AG08396 (cell line): ENCODE data around the gene ABCB4.
"Not testable (repeated sequence)": the region's sequence is repeated elsewhere in the genome, so short reads cannot be mapped to it uniquely, and the experiment has no call there.

Source experiments
- DNase-seq: peaks from one replicate; pipeline ENCODE4 v3.0.0; 2012; ENCODE audit warnings: low spot score, mixed read lengths

ABCB4 gene

GRCh38 chr7:87476179-87476557, 688 bp upstream of the ABCB4 start:
- no peak for DNase-seq

DNA sequence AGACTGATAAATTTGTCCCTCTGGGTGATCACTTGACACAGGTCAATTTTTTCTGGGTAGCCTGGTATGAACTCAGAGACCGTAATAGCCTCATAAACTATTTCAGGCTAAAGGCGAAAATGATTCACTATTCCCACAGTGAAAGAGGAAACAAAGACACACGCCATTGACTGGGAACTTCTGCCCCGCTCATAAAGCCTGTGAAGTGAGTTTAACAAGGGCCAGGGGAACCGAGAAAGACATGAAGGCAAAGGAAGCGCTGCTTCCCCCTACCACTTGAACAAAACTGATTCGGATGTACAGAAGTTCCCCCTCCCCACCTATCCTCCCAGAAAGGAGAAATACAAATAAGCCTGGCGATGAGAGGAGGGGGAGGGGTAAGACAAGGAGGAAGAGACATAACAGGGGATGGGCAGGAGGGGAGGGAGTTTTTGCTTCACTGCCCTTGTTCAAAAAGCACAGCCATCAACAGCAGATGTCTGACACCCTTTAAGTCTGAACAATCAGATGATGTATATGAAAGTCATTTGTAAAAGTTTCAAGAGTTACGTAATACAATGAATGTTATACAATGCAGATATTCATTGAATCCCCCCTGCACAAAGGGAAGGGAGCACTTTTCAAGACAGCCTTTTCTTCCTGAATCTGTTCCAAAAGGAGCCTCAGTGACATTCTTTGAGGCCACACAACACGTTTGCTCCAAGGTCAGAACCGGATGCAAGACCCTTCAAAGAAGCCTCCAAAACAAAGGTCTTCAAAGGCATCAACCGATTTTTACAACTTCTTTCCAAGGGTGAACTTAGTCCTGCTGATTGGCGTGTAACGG, 734 bp downstream of the ABCB4 start:
- DNase-seq, result no peak

DNA sequence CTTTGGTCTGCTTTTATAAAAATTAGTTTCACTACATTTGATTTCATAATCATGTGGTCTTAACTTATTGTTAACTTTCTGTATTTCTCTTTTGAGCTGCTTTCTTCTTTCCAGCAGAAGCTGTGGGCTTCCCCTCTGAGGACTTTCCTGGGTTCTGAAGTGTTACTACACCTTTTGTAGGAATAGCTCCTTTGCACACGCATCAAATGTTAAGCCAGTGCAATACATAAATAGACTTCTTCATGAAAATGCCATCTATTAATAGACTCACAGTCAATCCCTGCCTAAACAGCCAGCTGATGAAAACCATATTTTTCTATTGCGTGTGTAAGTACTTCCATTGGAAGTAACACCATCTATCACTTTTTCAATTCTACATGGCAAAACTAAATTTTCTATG, 1.5 kb downstream of the ABCB4 start:
- DNase-seq, result no peak

DNA sequence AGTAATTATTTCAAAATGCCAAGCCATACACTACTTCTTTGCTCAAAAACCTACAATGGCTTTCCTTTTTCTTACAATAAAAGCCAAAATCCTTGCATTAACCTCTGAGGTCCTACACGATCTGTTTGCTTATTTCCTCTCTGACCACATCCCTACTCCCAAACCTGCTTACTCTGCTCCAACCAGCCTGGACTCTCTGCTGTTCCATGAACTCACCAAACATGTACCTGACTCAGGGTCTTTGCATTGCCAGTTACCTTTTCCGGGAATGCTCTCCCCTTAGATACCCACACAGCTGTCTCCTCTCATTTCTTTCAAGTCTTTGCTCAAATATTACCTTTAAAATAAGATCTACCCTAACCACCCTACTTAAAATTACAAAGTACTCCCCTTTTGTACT, 2.3 kb downstream of the ABCB4 start:
- no peak for DNase-seq

DNA sequence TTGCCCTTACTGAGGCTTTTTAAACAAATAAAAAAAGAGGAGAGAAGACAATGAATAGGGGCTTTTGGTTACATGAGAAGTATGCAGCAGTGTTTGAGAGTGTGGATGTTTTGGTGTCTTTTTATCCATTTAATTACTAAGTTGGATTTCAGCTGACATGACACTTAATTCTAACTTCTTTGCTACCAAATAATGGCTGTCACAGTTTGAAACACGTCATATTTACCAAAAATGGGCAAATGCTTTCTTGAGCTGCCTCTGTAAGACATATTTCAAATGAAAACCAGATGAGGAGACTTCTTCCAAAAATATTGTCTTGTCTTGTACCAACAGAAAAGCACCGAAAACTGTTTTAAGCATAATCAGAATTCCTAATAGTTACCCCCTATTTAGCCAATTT, 4.0 kb downstream of the ABCB4 start:
- DNase-seq, result no peak

DNA sequence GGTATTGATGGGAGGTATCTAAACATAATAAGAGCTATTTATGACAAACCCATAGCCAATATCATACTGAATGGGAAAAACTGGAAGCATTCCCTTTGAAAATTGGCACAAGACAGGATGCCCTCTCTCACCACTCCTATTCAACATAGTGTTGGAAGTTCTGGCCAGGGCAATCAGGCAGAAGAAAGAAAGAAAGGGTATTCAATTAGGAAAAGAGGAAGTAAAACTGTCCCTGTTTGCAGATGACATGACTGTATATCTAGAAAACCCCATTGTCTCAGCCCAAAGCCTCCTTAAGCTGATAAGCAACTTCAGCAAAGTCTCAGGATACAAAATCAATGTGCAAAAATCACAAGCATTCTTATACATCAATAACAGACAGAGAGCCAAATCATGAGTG, 6.3 kb downstream of the ABCB4 start:
- not testable (repeated sequence) for DNase-seq

- DNase-seq, result not testable (repeated sequence)
Observed at GRCh38 chr7:87465534-87465880, 10.0 kb downstream of the ABCB4 start.

DNA sequence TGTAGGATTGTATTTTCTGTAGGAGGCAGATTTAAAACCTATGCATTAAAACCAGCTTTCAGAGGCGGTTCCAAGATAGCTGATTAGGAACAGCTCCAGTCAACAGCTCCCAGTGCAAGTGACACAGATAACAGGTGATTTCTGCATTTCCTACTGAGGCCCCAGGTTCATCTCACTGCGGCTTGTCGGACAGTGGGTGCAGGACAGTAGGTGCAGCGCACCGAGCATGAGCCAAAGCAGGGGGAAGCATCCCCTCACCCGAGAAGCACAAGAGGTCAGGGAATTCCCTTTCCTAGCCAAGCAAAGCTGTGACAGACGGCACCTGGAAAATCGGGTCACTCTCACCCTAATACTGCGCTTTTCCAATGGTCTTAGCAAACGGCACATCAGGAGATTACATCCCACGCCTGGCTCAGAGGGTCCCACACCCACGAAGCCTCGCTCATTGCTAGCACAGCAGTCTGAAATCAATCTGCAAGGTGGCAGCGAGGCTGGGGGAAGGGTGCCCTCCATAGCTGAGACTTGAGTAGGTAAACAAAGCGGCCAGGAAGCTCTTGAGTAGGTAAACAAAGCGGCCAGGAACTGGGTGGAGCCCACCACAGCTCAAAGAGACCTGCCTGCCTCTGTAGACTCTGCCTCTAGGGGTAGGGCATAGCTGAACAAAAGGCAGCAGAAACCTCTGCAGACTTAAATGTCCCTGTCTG, 10.5 kb downstream of the ABCB4 start:
- DNase-seq, result not testable (repeated sequence)

DNA sequence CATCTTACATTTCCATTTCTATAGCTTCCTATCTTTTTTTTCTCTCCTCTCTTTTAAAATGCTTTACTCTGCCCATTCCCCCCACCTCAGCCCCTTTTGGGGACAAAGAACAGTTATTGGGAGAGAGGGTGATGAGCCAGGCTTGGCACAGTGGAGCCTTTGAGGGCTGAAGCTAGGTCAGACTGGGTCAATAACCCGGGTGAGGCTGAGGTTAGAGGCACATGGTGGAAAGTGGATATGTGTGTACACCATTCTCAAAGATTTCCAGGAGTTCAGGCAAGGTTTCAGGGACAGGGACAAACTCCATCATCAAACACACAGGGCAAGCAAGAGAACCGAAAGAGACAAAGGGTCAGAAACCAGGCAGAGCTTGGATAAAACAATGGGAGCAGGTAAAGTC, 11.5 kb downstream of the ABCB4 start:
- DNase-seq, result no peak

- DNase-seq, result not testable (repeated sequence)
Observed at GRCh38 chr7:87460444-87460843, 15.0 kb downstream of the ABCB4 start.

- DNase-seq, result no peak
Observed at GRCh38 chr7:87459941-87460340, 15.5 kb downstream of the ABCB4 start.

DNA sequence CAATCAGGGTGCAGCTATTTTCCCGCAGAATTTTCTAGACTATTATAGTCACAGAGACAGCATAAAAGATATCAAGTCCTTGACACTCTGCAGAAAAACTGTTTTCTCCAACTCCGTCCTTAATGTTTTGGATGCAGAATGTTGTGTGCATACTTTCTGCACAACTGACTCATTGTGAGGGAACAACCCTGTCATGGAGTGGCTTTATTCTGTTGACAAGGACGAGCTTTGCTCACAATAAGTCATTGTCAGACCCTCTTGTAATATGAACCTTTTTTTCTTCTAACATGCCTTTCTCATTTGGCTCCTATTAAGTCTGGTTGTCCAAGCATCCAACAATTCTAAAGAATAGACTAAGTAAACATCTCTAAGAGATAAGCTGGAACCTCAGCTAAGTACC, 17.3 kb downstream of the ABCB4 start:
- no peak for DNase-seq

- no peak for DNase-seq
Observed at GRCh38 chr7:87456247-87456646, 19.2 kb downstream of the ABCB4 start.

DNA sequence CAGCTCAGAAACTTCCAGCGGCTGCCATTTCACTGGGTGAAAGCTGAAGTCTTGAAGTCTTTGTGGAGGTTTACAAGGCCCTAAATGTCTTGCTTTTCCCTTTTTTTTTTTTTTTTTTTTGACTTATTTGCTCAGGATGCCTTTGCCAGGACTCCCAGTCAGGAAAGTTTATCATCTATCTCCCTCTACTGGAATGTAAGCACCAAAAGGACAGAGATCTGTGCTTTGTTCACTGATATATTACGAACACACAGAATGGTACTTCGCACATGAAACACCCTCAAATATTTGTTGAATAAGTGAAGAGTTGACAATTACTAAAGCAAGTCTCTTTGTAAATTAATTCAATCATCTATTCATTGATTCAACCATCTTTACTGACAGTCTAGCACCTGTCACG, 23.2 kb downstream of the ABCB4 start:
- no peak for DNase-seq

- no peak for DNase-seq
Observed at GRCh38 chr7:87451187-87451586, 24.3 kb downstream of the ABCB4 start.

- no peak for DNase-seq
Observed at GRCh38 chr7:87450706-87451105, 24.8 kb downstream of the ABCB4 start.

DNA sequence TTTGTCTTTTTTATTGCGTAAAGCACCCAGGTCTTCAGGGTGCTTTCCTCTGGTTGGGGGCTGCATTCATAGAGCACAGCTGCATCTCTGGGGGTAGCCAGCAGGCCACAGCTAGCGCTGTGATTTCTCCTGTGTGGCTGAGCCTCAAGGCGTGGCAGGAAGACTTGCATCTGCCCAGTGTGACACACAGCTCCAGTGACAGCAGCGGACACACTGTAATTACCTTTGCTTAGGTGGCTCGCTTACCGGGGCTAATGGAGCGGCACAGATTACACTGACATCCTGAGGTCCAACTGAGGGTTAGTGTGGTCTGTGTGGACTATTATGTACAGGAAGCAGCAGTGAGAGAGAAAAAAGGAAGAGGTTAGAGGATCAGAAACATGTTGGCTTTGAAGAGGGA, 27.1 kb downstream of the ABCB4 start:
- no peak for DNase-seq

- no peak for DNase-seq
Observed at GRCh38 chr7:87447116-87447635, 28.3 kb downstream of the ABCB4 start.

DNA sequence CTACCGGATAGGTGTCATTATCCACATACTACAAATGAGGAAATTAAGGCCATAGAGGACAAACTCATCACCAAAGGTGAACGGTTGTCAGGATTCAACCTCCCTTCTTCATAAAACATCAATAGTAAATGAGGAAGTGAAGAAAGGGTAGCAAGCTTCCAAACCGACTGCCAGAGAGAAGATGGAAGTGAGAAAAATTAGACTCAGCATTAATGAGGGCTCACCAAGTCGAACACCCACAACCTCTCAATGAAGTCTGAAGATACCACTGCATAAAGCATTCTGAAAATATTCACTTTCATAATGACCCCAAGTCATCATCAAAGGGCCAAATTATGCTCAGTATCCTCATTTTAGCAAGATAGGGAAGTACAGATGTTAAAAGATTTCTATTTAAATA, 29.6 kb downstream of the ABCB4 start:
- no peak for DNase-seq

- no peak for DNase-seq
Observed at GRCh38 chr7:87435546-87435945, 39.9 kb downstream of the ABCB4 start.

DNA sequence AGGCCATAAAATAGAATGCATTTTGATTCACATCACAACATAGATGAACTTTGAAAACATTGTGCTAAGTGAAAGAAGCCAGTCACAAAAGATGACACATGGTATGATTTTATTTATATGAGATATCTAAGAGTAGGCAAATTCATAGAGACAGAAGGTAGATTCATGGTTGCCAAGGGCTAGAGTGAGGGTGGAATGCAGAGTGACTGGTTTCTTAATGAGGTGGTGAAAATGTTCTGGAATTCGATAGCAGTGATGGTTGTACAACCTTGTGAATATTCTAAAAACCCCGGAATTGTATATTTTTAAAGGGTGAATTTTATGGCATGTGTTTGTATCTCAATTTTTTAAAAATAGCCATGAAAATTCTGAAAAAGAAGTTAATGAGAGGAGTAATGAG, 42.9 kb downstream of the ABCB4 start:
- no peak for DNase-seq

GRCh38 chr7:87427288-87427687, 48.2 kb downstream of the ABCB4 start:
- DNase-seq, result no peak

GRCh38 chr7:87426160-87426559, 49.3 kb downstream of the ABCB4 start:
- DNase-seq, result no peak

GRCh38 chr7:87424075-87424474, 51.4 kb downstream of the ABCB4 start:
- DNase-seq, result no peak
